ENCODE results near the gene PPP2R3A. TPM values are rescaled to one million over a fixed set of nuclear protein-coding genes. Genes with fewer than 3 reads are reported as not detected.

PPP2R3A gene
- total and polyA plus RNA-seq, 12 donors: 2.1 to 23.1 (median 14.3) TPM

DNA sequence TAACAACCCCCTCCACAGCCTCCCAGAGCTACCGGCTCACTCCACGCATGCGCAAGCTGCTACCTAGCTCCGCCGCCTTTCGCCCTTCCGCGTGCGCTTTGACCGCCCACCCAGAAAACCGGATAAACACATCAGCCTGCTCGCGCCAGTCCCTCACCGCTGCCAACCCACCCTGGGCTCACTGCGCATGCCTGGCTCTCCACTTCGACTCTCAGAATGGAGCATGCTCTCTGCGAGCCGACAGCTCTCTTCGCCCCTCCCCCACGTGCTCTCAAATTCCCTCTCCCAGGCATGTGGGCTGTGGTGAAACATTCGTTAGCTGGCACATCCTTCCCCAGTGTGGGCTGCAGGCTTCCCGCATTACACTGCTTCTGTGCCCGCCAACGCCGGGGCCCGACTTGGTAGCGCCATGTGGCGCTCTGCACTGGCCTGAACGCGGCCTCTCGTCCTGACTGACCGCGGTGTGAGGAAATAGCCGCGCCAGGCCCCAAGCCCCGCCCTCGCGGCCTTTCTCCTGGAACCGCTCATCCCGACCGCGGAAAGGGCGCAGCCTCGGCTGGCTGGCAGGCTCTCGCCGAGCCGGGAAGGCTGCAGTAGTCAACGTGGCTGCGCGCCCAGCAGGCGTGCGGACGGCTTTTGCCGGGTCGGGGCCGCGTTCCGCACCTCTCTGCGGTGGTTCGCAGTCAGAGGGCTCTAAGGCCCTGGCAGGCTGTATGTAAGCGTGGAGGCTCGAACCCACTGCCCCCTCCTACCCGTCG, 231.1 kb downstream of the PPP2R3A start:
- Histone ChIP-seq H3K4me3 (peak overlapping the region; percentile 25 to 81 (median 68)), H3K27ac (peak overlapping the region; percentile 98 to 100 (median 100)), H3K4me1 (replicated peaks in 1 of 2) (peaks cover 25 to 30% of the 10 kb centered on the region in 2 donors), H3K27me3 (no peaks in the 10 kb centered on the region), H3K9me3 (replicated peaks in 1 of 3) (no peaks in the 10 kb centered on the region), H3K36me3 (replicated peaks in 1 of 2) (no peaks in the 10 kb centered on the region)
- peak; percentile 98 to 99 (median 98) for DNase-seq
- TF ChIP-seq, protein P1, sequence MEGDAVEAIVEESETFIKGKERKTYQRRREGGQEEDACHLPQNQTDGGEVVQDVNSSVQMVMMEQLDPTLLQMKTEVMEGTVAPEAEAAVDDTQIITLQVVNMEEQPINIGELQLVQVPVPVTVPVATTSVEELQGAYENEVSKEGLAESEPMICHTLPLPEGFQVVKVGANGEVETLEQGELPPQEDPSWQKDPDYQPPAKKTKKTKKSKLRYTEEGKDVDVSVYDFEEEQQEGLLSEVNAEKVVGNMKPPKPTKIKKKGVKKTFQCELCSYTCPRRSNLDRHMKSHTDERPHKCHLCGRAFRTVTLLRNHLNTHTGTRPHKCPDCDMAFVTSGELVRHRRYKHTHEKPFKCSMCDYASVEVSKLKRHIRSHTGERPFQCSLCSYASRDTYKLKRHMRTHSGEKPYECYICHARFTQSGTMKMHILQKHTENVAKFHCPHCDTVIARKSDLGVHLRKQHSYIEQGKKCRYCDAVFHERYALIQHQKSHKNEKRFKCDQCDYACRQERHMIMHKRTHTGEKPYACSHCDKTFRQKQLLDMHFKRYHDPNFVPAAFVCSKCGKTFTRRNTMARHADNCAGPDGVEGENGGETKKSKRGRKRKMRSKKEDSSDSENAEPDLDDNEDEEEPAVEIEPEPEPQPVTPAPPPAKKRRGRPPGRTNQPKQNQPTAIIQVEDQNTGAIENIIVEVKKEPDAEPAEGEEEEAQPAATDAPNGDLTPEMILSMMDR (IDR thresholded peaks at IDR 0.05): peak in 2 of 6 experiments; percentile 7 to 16
- TF ChIP-seq POLR2A (IDR thresholded peaks at IDR 0.05): peak; percentile 46 to 82
- 0 to 1% (median 0%) methylated on average over 22 to 64 of the region's 64 CpGs for WGBS, 4 donors
- intact Hi-C loops (cut with DNase I): loop anchor here in 1 of 2 donors (5.0 to 10.0 kb wide), 2 partner anchors 51 to 112 kb away; no protein-coding TSS in a partner anchor

DNA sequence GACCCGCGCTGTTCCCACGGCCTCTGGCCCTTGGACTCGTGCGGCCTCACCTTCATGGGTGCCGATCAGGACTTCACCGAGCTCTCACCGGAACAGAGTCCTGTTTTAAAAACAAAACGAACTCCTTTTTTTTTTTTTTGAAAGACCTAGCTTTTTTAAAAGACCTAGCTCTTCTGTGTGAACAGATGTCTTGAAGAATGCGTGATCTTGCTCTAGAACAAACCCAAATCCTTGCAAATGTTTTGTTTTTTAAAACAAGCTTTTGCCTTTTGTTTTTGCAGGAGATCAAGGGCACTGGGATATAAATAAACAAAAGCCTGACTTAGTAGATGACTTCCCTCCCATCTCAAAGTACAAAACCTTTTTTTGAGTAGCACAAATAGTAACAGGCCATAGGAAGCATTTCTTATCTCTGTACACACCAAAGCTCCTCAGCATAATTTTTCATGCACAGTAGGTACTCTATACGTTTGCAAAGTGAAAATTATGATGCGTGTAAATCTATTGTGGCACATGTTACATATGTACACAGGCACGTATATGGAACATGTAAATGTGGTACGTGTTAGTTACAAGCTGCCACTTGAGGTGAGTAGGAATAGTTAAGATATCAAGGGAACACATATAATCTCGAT, 231.7 kb downstream of the PPP2R3A start:
- H3K27ac ChIP-seq: peak overlapping the region; percentile 98 to 100 (median 100)
- no peak for TF ChIP-seq POLR2A (IDR thresholded peaks at IDR 0.05)
- TF ChIP-seq, protein P1 (IDR thresholded peaks at IDR 0.05): no peak
- no peak for DNase-seq
- 14 to 18% (median 16%) methylated on average over 15 of the region's 15 CpGs for WGBS, 4 donors
- intact Hi-C loops (cut with DNase I): loop anchor here in 1 of 2 donors (5.0 to 10.0 kb wide), 2 partner anchors 50 to 112 kb away; no protein-coding TSS in a partner anchor
- peak overlapping the region in 3 of 4 donors; percentile 25 to 81 (median 62) for H3K4me3 ChIP-seq
- no peaks in the 10 kb centered on the region for H3K9me3 ChIP-seq (replicated peaks in 1 of 3)
- peaks cover 18 to 23% of the 10 kb centered on the region in 2 donors for H3K4me1 ChIP-seq (replicated peaks in 1 of 2)
- no peaks in the 10 kb centered on the region for H3K36me3 ChIP-seq (replicated peaks in 1 of 2)
- no peaks in the 10 kb centered on the region for H3K27me3 ChIP-seq

Small RNAs within 50 kb of the gene (small RNA-seq; reads per million reads assigned to genes)
- 0 reads per million in 2 donors for gene AC092989.1

Other genes starting within 250 kb of the PPP2R3A start
- 10 to 100 TPM; 14.5 to 36.0 (median 26.4) TPM for gene MSL2, start 230.6 kb downstream of the PPP2R3A start, total RNA-seq
- 10 to 100 TPM in 1 of 3 donors, 1 to 10 TPM in 2; 4.0 to 18.7 (median 6.0) TPM for gene MSL2, start 230.6 kb downstream of the PPP2R3A start, polyA plus RNA-seq